ENCODE results near the gene BICC1. TPM values are rescaled to one million over a fixed set of nuclear protein-coding genes. Genes with fewer than 3 reads are reported as not detected.

The BICC1 gene
- total RNA-seq, 1 donor from 2014 or later = 2.4 TPM

- H3K4me1 Mint-ChIP-seq = no peaks in the 10 kb centered on the region
- TF ChIP-seq CTCF (conservative IDR thresholded peaks at IDR 0.05) = no peak
- no peak overlapping the region for H3K27ac Mint-ChIP-seq (ENCODE audit: unreplicated experiment)
- H3K9me3 Mint-ChIP-seq = peaks cover 14% of the 10 kb centered on the region
- no peaks in the 10 kb centered on the region for H3K27me3 Mint-ChIP-seq (ENCODE audit: low read depth)
- peaks cover 5% of the 10 kb centered on the region for H3K36me3 Mint-ChIP-seq (ENCODE audit: low read depth)
- DNase-seq (ENCODE audit: low read depth, low spot score) = no peak
- no peak overlapping the region for H3K4me3 Mint-ChIP-seq
Observed at GRCh38 chr10:58599927-58600553, 87.4 kb downstream of the BICC1 start.

DNA sequence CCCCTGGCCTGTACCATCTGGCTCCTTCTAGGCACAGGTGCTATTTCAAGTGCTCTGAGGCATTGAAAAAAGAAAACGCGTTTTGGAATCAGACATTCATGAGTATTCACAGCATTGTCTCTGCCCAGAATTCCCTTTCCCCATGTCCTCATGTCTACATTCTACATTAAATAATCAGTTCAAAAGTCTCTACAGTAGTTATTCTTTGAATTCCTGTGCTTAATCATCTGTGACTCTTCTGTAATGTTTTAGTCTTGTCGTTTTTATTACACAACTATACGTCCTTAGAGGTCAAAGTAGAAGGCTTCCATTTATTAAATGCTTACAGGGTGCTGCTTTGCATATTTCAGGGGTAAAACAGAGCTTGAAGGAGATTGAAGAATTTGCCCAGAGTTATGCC is 95.7 kb downstream of the BICC1 start:
- no peaks in the 10 kb centered on the region for H3K27me3 Mint-ChIP-seq (ENCODE audit: low read depth)

DNA sequence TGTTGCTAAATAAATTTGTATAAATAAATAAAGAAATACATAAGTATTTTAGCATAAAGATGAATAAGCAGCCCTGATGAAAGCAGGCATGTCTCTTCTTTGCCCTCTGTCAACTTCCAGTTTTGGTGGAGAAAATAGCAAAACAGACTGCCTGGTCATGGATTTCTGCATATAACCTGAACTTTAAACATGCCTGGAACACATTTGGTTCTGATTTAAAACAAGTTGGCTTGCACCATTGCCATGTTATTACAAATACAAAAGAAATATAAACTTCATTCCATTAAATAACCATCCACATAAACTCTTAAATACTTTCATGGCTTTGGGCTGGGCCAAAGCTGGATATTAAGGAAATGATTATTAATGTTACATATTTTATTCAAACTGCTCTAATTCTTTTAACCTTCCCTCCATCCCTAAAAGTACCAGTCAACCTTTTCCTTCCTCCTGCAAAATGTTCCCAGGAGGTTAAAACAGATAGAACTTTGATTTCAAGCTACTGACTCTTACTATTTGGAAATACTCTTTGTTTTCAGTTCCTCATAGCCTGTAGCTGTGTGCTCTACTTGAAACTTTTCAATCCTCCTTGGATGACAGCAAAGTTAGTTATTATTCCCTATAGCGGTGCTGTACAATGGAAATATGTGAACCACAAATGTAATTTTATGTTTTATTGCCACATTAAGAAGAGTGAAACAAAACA is 96.3 kb downstream of the BICC1 start:
- H3K27ac Mint-ChIP-seq (ENCODE audit: unreplicated experiment) = no peak overlapping the region
- no peaks in the 10 kb centered on the region for H3K4me1 Mint-ChIP-seq
- H3K9me3 Mint-ChIP-seq = no peaks in the 10 kb centered on the region
- H3K36me3 Mint-ChIP-seq (ENCODE audit: low read depth) = no peaks in the 10 kb centered on the region
- H3K27me3 Mint-ChIP-seq (ENCODE audit: low read depth) = no peaks in the 10 kb centered on the region
- no peak for TF ChIP-seq CTCF (conservative IDR thresholded peaks at IDR 0.05)
- H3K4me3 Mint-ChIP-seq = no peak overlapping the region
- DNase-seq (ENCODE audit: low read depth, low spot score) = no peak

More for the DNA sequence above, 95.7 kb downstream of the BICC1 start:
- DNase-seq (ENCODE audit: low read depth, low spot score) = no peak
- Mint-ChIP-seq H3K4me1 (no peaks in the 10 kb centered on the region), H3K9me3 (no peaks in the 10 kb centered on the region), H3K4me3 (no peak overlapping the region), H3K36me3 (ENCODE audit: low read depth) (no peaks in the 10 kb centered on the region), H3K27ac (ENCODE audit: unreplicated experiment) (no peak overlapping the region)
- no peak for TF ChIP-seq CTCF (conservative IDR thresholded peaks at IDR 0.05)

GRCh38 chr10:58609532-58610150 is 97.0 kb downstream of the BICC1 start:
- no peak for TF ChIP-seq CTCF (conservative IDR thresholded peaks at IDR 0.05)
- Mint-ChIP-seq H3K4me1 (no peaks in the 10 kb centered on the region), H3K9me3 (no peaks in the 10 kb centered on the region), H3K27me3 (ENCODE audit: low read depth) (no peaks in the 10 kb centered on the region), H3K27ac (ENCODE audit: unreplicated experiment) (no peak overlapping the region), H3K4me3 (no peak overlapping the region), H3K36me3 (ENCODE audit: low read depth) (no peaks in the 10 kb centered on the region)
- DNase-seq (ENCODE audit: low read depth, low spot score) = no peak

GRCh38 chr10:58615237-58615935 is 102.7 kb downstream of the BICC1 start:
- Mint-ChIP-seq H3K4me1 (no peaks in the 10 kb centered on the region), H3K36me3 (ENCODE audit: low read depth) (no peaks in the 10 kb centered on the region), H3K27me3 (ENCODE audit: low read depth) (no peaks in the 10 kb centered on the region), H3K4me3 (no peak overlapping the region), H3K9me3 (no peaks in the 10 kb centered on the region), H3K27ac (ENCODE audit: unreplicated experiment) (no peak overlapping the region)
- no peak for DNase-seq (ENCODE audit: low read depth, low spot score)
- TF ChIP-seq CTCF (conservative IDR thresholded peaks at IDR 0.05) = no peak

Data from neural crest cell (in vitro differentiated cells).